Right lobe of liver (tissue), 6 donors: Measurements from ENCODE around the gene TNS1. TPM values are rescaled to one million over a fixed set of nuclear protein-coding genes. Genes with fewer than 3 reads are reported as not detected.

Experiments
- ATAC-seq, 4 donors: fragments of 200-7000 bp; cut with Tn5 transposase; one replicate each; pipeline ENCODE4 v1.9.1; 2020; ENCODE audit warnings: mild to moderate bottlenecking in 4 of 4, moderate library complexity in 4 of 4
- DNase-seq, 3 donors: peaks; one replicate each; pipeline ENCODE4 v3.0.0-alpha.2; 2020
- H3K27ac ChIP-seq, 3 donors: fragments of 200-600 bp; one replicate each; pipeline ENCODE4 v1.8.0; 2022
- H3K27me3 ChIP-seq, 2 donors: fragments of 200-600 bp; one replicate each; pipeline ENCODE4 v1.8.0; 2022
- H3K36me3 ChIP-seq, 4 donors: fragments of 200-600 bp; sonication (generic) in 1 of 4; one replicate each; pipeline versions ENCODE4 v1.5.1 to v1.8.0; 2017 to 2022; ENCODE audit warnings: control low read depth in 1 of 4
- H3K4me1 ChIP-seq, 4 donors: fragments of 200-600 bp; sonication (generic) in 1 of 4; one replicate each; pipeline versions ENCODE4 v1.5.1 to v1.8.0; 2017 to 2022; ENCODE audit warnings: control low read depth in 1 of 4
- H3K4me3 ChIP-seq, 3 donors: fragments of 200-600 bp; one replicate each; pipeline ENCODE4 v1.8.0; 2022
- H3K9me3 ChIP-seq, 4 donors: fragments of 200-600 bp; sonication (generic) in 1 of 4; one replicate each; pipeline versions ENCODE4 v1.5.1 to v1.8.0; 2017 to 2022; ENCODE audit warnings: control low read depth in 1 of 4
- POLR2A ChIP-seq: fragments of 450-650 bp; IDR thresholded peaks from one replicate; pipeline ENCODE4 v1.6.1; 2017; ENCODE audit warnings: antibody characterized with exemption, mild to moderate bottlenecking
- WGBS: methylation state at CpG from one replicate; pipeline ENCODE4 v1.1.6; 2018; ENCODE audit warnings: low coverage, low lambda C conversion rate; ENCODE audit not compliant: insufficient coverage; ENCODE audit errors: missing lambda C conversion rate; 5-methylcytosine and 5-hydroxymethylcytosine counted together
- intact Hi-C, 2 donors: fragments of 100-400 bp; cut with DNase I; formaldehyde crosslinking; loops; one replicate each; pipeline versions ENCODE4 v1.11.2 to v1.14.1; 2022
- microRNA-seq, 2 donors: library from miRNA; unstranded; fragments of <30 nt; microRNA quantifications; one replicate each; pipeline ENCODE4, GENCODE V29; 2019 to 2020
- small RNA-seq, 2 experiments: library from RNA; depleted of rRNA; stranded (forward); fragments of <200 nt; gene quantifications; one replicate each; pipeline ENCODE3, GENCODE V24; 2016
- total RNA-seq, 6 experiments: library from RNA; depleted of rRNA in 2 of 6; stranded (reverse); fragments of >200 nt in 2 of 6; fragmentation: NEBNext Ultra II Directional in 3 of 6; extraction: Animal tissue kit (Norgen Biotek cat#: 25700) in 3 of 6; gene quantifications; one replicate each; pipeline versions ENCODE4 v1.1.0 to v1.2.4, GENCODE V29; 2016 to 2023
- TF ChIP-seq, protein P1 (sequence below), 4 donors: fragments of 200-600 bp in 3 of 4; fragments of 450-650 bp in 1 of 4; IDR thresholded peaks; one replicate each; pipeline versions ENCODE4 v1.5.1 to v1.8.0; 2016 to 2022; ENCODE audit warnings: antibody characterized with exemption in 4 of 4, mild to moderate bottlenecking in 2 of 4
- donor health status: DM: no; HTN: yes; CAD: no.
- donor health status: DM: no; HTN: no; CAD: no.
- donor health status: DM: no; HTN: no; CAD: no.
- donor health status: DM: no; HTN: yes; CAD: no.
- donor health status: DM: no; HTN: yes; CAD: no.

Gene TNS1
- total RNA-seq, 6 experiments from 2014 or later, result 68.4 to 209 (median 99.2) TPM

DNA sequence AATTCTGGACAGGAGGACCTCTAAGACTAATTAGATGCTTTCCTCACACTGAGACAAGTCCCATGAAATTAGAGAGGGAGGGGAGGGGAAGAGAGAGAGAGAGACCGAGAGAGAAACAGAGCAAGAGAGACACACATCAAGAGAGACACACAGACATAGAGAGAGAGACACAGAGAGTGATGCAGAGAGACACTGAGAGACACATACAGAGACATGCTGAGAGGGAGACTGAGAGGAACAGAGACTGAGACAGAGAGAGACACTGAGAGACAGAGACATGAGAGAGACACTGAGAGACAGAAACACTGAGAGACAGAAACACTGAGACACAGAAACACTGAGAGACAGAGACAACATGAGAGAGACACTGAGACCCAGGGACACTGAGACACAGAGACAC, 250.8 kb downstream of the TNS1 start:
- no peak overlapping the region for H3K4me3 ChIP-seq
- no CpG with 5 or more reads among the region's 1 CpG for WGBS

DNA sequence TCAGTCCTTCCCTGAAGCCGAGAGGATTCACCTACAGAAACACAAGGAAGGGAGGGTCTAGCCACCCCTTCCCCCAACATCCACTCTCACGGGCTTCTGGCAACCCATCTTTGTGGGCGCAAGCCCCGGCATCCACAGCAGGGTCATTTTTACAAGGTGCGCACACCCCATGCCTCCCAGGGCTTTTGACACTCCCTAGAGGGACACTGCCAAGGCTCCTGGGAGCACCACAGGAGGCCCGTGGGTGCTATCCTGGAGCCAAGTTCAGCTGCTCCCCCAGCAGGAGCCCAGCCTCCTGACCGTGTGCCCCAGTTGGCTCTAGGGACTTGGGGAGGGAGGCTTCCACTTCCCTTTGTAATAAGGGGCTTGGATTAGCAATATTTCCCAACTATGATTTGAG, 251.6 kb downstream of the TNS1 start:
- H3K27ac ChIP-seq, result no peak overlapping the region
- no peak overlapping the region for H3K4me3 ChIP-seq
- H3K27me3 ChIP-seq, result no peaks in the 10 kb centered on the region
- TF ChIP-seq POLR2A, result no peak
- TF ChIP-seq, protein P1, sequence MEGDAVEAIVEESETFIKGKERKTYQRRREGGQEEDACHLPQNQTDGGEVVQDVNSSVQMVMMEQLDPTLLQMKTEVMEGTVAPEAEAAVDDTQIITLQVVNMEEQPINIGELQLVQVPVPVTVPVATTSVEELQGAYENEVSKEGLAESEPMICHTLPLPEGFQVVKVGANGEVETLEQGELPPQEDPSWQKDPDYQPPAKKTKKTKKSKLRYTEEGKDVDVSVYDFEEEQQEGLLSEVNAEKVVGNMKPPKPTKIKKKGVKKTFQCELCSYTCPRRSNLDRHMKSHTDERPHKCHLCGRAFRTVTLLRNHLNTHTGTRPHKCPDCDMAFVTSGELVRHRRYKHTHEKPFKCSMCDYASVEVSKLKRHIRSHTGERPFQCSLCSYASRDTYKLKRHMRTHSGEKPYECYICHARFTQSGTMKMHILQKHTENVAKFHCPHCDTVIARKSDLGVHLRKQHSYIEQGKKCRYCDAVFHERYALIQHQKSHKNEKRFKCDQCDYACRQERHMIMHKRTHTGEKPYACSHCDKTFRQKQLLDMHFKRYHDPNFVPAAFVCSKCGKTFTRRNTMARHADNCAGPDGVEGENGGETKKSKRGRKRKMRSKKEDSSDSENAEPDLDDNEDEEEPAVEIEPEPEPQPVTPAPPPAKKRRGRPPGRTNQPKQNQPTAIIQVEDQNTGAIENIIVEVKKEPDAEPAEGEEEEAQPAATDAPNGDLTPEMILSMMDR (IDR thresholded peaks at IDR 0.05), result no peak
- ATAC-seq (no peak), DNase-seq (no peak)
- H3K4me1 ChIP-seq, result no peaks in the 10 kb centered on the region
- no peaks in the 10 kb centered on the region for H3K36me3 ChIP-seq
- intact Hi-C loops, result no loop called here
- no CpG with 5 or more reads among the region's 7 CpGs for WGBS
- no peaks in the 10 kb centered on the region for H3K9me3 ChIP-seq

More for the DNA sequence above, 250.8 kb downstream of the TNS1 start:
- H3K27ac ChIP-seq, result no peak overlapping the region
- intact Hi-C loops, result no loop called here
- H3K27me3 ChIP-seq, result no peaks in the 10 kb centered on the region
- DNase-seq, result no peak
- no peak for ATAC-seq
- no peaks in the 10 kb centered on the region for H3K4me1 ChIP-seq
- no peaks in the 10 kb centered on the region for H3K36me3 ChIP-seq
- no peaks in the 10 kb centered on the region for H3K9me3 ChIP-seq
- TF ChIP-seq, protein P1 (IDR thresholded peaks at IDR 0.05), result no peak
- TF ChIP-seq POLR2A, result no peak

Small RNA genes within 50 kb of the gene (microRNA-seq; reads per million reads assigned to microRNA genes)
- gene MIR6809, result 0 to 0.58 reads per million in 2 donors

Small RNA genes within 50 kb of the gene (small RNA-seq; reads per million reads assigned to genes)
- gene MIR6809, result 0 reads per million in 2 experiments

Other genes starting within 250 kb of the TNS1 start
- under 1 TPM in 3 of 6 experiments, not detected in 3; 0.11 to 0.55 (median 0.23) TPM for gene RUFY4, start 66.3 kb upstream of the TNS1 start, total RNA-seq
- 1 to 10 TPM in 4 of 6 experiments, under 1 TPM in 2; 0.81 to 2.6 (median 1.2) TPM for gene CXCR2, start 123.0 kb upstream of the TNS1 start, total RNA-seq
- 1 to 10 TPM in 2 of 6 experiments, under 1 TPM in 4; 0.40 to 1.6 (median 0.74) TPM for gene CXCR1, start 164.0 kb upstream of the TNS1 start, total RNA-seq
- 100 to 1,000 TPM in 1 of 6 experiments, 10 to 100 TPM in 5; 54.9 to 110 (median 78.1) TPM for gene ARPC2, start 214.2 kb upstream of the TNS1 start, total RNA-seq